ENCODE results near the gene PIEZO2. TPM values are rescaled to one million over a fixed set of nuclear protein-coding genes. Genes with fewer than 3 reads are reported as not detected.

PIEZO2 gene
- total RNA-seq, 1 donor = 1.3 TPM

DNA sequence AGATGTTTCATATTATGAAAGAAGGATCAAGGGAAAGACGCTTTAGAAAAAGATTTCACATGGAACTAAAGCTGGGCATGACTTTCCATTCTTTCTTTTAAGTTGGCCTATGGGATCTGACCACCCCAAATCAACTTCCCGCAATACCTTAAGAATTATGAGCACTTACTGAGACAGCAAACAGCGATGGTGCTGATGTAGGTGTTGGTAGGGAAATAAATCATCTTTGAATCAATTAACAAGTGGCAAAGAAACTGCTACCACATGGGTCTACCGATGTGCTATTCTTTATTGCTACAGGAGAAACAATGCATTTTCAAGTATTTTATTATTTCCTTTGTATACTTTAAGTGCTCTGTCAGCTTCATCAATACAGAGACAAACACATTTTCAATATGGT lies 239.6 kb downstream of the PIEZO2 start:
- no peak for DNase-seq (ENCODE audit: low read depth in 2 of 3, low spot score in 2 of 3)

- no peak for DNase-seq (ENCODE audit: low read depth in 2 of 3, low spot score in 2 of 3)
These were observed 240.6 kb downstream of the PIEZO2 start for GRCh38 chr18:10908760-10909159.

DNA sequence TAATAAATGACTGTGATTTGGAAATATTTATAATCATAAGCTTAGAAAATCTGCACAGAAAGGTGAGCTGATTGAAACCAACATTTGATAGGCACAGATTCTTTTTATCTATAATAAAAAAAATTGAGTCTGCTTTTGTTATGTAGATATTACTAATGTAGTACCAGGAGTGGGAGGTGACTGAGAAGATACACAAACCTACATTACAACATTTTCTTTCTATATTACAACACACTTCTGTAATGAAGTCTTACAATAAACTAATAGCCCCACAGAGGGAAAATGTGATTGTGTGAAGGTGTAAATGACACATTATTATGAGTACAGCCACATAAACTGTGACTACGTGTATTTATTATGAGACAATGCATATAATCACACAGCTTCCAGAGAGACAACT lies 241.6 kb downstream of the PIEZO2 start:
- no peak for DNase-seq (ENCODE audit: low read depth in 2 of 3, low spot score in 2 of 3)

- no peak for DNase-seq (ENCODE audit: low read depth in 2 of 3, low spot score in 2 of 3)
These were observed 248.0 kb downstream of the PIEZO2 start for GRCh38 chr18:10901329-10901728.

DNA sequence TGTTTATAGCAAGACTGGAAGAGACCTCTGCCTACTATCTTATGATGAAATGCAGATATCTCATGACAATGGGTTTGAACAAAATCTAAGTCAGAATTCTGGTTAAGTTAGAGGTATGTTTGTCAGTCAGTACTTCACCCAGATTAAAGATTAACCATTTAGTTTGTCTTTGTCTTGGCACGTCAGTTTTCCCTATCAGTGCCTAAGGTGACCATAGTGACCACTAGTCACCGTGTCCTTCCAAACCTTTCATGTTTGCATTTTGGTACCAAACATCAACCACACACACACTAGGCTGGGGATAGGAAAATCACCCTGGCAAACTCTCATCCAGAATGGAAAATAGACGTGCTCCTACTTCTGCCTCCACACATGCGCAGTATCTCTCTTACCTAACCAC lies 248.9 kb downstream of the PIEZO2 start:
- DNase-seq (ENCODE audit: low read depth in 2 of 3, low spot score in 2 of 3) = no peak

- no peak for DNase-seq (ENCODE audit: low read depth in 2 of 3, low spot score in 2 of 3)
These were observed 249.9 kb downstream of the PIEZO2 start for GRCh38 chr18:10899481-10899880.

GRCh38 chr18:10898417-10898974 lies 250.9 kb downstream of the PIEZO2 start:
- DNase-seq (ENCODE audit: low read depth in 2 of 3, low spot score in 2 of 3) = peak in 1 of 3 donors; percentile 42

DNA sequence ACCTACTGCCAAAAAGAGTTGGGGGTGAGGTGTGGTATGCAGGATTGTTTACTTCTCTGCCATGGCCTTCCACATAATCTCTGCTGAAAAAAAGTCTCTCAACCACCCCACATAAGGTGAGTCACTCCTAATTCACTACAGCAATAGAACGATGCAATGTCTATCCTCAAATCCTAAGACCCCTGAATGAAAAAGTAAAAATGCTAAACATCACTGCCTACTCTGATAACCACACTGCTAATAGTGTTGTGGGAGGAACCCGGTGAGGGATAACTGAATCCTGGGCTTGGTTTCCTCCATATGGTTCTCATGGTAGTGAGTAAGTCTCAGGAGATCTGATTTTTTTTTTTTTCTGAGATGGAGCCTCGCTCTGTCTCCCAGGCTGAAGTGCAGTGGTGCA lies 252.5 kb downstream of the PIEZO2 start:
- no peak for DNase-seq (ENCODE audit: low read depth in 2 of 3, low spot score in 2 of 3)

DNA sequence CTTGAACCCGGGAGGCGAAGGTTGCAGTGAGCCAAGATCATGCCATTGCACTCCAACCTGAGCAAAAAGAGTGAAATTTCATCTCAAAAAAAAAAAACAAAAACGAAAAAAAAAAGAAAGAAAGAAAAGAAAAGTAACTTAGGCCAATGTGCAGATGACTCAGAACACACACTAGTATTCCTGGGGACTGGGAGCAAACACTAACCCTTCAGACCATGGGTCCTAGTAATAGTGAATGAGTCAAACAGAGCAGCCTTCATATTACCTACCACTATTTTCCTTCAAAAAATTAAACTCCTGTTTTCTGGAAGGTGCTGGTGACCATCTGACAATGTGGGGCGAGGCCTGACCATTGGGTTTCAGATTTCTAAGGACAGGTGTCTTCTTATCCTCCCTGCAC lies 253.4 kb downstream of the PIEZO2 start:
- DNase-seq (ENCODE audit: low read depth in 2 of 3, low spot score in 2 of 3) = no peak

GRCh38 chr18:10894501-10894900 lies 254.9 kb downstream of the PIEZO2 start:
- DNase-seq (ENCODE audit: low read depth in 2 of 3, low spot score in 2 of 3) = peak in 1 of 3 donors; percentile 37

DNA sequence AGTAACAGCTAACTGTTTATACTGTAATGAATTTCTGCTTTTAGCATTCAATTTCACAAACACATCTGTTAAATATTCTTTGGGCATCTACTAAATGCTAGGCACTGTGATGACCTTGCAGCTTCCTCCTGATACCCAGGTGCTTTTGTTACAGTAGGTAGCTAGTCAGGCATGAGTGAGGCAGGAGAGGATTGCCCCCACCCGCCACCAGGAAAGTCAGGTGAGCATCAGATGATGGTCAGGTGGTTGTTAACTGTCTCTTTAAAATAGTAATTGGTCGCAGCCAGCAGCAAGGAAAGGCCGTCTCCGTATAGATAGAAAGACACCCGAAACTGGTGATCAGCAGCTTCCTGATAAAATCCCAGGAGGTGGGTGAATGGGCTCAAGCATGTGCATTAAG lies 255.6 kb downstream of the PIEZO2 start:
- DNase-seq (ENCODE audit: low read depth in 2 of 3, low spot score in 2 of 3) = no peak

GRCh38 chr18:10893196-10893595 lies 256.2 kb downstream of the PIEZO2 start:
- DNase-seq (ENCODE audit: low read depth in 2 of 3, low spot score in 2 of 3) = no peak

GRCh38 chr18:10892786-10893185 lies 256.6 kb downstream of the PIEZO2 start:
- no peak for DNase-seq (ENCODE audit: low read depth in 2 of 3, low spot score in 2 of 3)

DNA sequence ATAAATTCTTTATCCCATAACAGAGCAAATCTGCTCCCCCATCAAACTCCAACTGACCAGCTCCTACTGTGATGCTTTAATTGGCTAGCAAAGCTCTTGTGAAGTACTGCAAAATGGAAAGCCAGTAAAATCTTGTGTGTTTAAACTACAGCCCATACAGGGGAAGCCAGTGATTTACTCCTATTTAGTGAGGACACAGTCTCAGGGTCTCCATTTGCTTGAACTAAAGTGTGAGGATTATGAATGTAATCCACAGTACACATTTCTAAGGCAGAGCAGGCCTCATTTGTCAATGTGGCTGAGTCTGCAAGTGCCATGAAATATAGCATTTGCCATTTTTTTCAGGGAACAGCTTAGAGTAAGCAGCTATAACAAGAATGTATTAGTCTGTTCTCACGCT lies 259.3 kb downstream of the PIEZO2 start:
- no peak for DNase-seq (ENCODE audit: low read depth in 2 of 3, low spot score in 2 of 3)

DNA sequence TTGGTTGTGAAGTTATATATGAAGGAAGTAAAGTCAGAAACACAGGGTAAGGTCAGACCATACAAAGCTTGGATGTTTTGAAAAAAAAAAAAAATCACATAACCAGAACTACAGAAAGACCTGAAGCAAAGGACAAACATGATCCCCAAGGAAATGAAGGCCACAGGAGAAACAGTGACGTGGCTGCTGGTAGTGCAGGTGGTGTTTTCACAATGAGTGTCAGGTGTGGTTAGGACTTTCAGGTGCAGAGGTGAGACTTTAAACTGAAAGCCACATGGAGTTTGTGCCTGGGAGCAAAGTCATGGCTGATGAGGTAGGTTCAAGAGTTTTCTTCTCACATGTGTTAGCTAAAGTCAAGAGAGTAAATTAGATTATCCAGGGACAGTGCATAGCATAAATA lies 270.7 kb downstream of the PIEZO2 start:
- no peak for DNase-seq (ENCODE audit: low read depth in 2 of 3, low spot score in 2 of 3)

GRCh38 chr18:10877987-10878386 lies 271.4 kb downstream of the PIEZO2 start:
- DNase-seq (ENCODE audit: low read depth in 2 of 3, low spot score in 2 of 3) = no peak

- DNase-seq (ENCODE audit: low read depth in 2 of 3, low spot score in 2 of 3) = no peak
These were observed 273.6 kb downstream of the PIEZO2 start for GRCh38 chr18:10875811-10876210.

- DNase-seq (ENCODE audit: low read depth in 2 of 3, low spot score in 2 of 3) = no peak
These were observed 277.1 kb downstream of the PIEZO2 start for GRCh38 chr18:10872304-10872703.

- no peak for DNase-seq (ENCODE audit: low read depth in 2 of 3, low spot score in 2 of 3)
These were observed 284.6 kb downstream of the PIEZO2 start for GRCh38 chr18:10864722-10865121.

- no peak for DNase-seq (ENCODE audit: low read depth in 2 of 3, low spot score in 2 of 3)
These were observed 286.3 kb downstream of the PIEZO2 start for GRCh38 chr18:10863026-10863425.

- no peak for DNase-seq (ENCODE audit: low read depth in 2 of 3, low spot score in 2 of 3)
These were observed 288.4 kb downstream of the PIEZO2 start for GRCh38 chr18:10860928-10861327.

DNA sequence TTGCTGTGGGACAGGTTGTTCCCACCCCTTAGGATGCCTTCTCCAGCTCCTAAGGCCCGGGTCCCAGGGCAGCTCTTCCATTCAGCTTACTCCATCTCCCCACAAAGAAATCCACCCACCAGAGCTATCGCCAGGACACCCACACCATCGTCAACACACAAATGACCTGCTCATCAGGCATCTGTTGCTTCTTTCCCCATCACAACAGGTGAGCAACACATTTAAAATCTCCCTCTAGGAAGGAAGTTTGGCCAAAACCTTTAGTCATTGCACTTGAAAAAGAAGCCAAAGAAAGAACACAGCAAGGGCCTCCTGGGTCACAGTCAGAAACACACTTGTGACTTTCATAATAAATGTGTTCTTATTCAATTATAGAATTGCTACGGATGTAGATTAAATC lies 289.0 kb downstream of the PIEZO2 start:
- no peak for DNase-seq (ENCODE audit: low read depth in 2 of 3, low spot score in 2 of 3)

- DNase-seq (ENCODE audit: low read depth in 2 of 3, low spot score in 2 of 3) = no peak
These were observed 290.9 kb downstream of the PIEZO2 start for GRCh38 chr18:10858477-10858876.
